ENCODE measurements around the gene TSC22D4. TPM values are rescaled to one million over a fixed set of nuclear protein-coding genes. Genes with fewer than 3 reads are reported as not detected.

The TSC22D4 gene
- total and polyA plus RNA-seq, 9 of the 15 experiments (the other 6 are each of a cell fraction or from before 2014, with no cell fraction given), result 0.37 to 107 (median 28.7) TPM

DNA sequence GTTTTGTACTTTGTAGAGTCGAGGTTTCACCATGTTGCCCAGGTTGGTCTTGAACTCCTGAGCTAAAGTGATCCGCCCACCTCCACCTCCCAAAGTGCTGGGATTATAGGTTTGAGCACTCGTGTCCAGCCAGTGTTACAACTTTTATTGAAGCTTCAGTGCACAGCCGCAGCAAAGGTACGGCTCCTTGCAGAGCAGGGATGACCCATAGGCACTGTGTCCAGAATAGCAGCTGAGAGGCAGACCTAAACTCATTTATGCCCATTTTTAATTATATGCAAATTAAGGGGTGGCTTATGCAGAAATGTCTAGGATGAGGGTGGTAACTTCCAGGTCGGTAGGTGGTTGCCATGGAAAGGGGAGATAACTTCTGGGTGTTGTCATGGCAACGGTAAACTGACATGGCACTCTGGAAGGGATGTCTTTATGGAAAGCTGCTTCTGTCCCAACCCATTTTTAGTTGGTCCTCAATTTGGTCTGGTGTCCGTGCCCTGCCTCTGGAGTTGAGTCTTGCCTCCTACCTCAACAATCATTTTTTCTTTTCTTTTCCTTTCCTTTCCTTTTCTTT, 27.4 kb upstream of the TSC22D4 start (continued):
- TF ChIP-seq FOXM1 (IDR thresholded peaks at IDR 0.05; ENCODE audit: low read depth) (no peak), FOXM1 (CRISPR knock-in tag; IDR thresholded peaks at IDR 0.05; ENCODE audit: low read depth) (no peak), NR2C1 (IDR thresholded peaks at IDR 0.05) (peak; percentile 66; the same call in 1 of the 2 replicates), NR2C1 (tag; IDR thresholded peaks at IDR 0.05) (no peak), ZNF436 (CRISPR knock-in tag; IDR thresholded peaks at IDR 0.05) (no peak), POLR2B (IDR thresholded peaks at IDR 0.05; ENCODE audit: low read depth, partially characterized antibody) (no peak), MYNN (IDR thresholded peaks at IDR 0.05) (peak; percentile 97), MYNN (CRISPR knock-in tag; IDR thresholded peaks at IDR 0.05) (no peak), ZNF347 (CRISPR knock-in tag; IDR thresholded peaks at IDR 0.05; ENCODE audit: low read depth) (no peak), CREB1 (IDR thresholded peaks at IDR 0.05) (no peak), CREB1 (CRISPR knock-in tag; IDR thresholded peaks at IDR 0.05) (no peak), NFE2 (IDR thresholded peaks at IDR 0.05; ENCODE audit: low read depth) (peak; percentile 23; the same call in 1 of the 2 replicates), HNRNPL (IDR thresholded peaks at IDR 0.05; ENCODE audit: low read depth, low read length) (0 out of 2 replicates have a peak, but pooled peaks have one; percentile 22), MXI1 (IDR thresholded peaks at IDR 0.05; ENCODE audit: low read depth, low read length) (peak; percentile 99), TRIM28 (IDR thresholded peaks at IDR 0.05) (no peak), SUPT5H (IDR thresholded peaks at IDR 0.05) (no peak), ZNF507 (tag; conservative IDR thresholded peaks at IDR 0.05) (no peak), GATAD2B (IDR thresholded peaks at IDR 0.05; ENCODE audit: borderline replicate concordance) (no peak), HOXB6 (CRISPR knock-in tag; IDR thresholded peaks at IDR 0.05; ENCODE audit: borderline replicate concordance) (no peak), NUFIP1 (IDR thresholded peaks at IDR 0.05; ENCODE audit: partially characterized antibody) (no peak), ZNF740 (CRISPR knock-in tag; IDR thresholded peaks at IDR 0.05) (no peak), ZNF740 (tag; IDR thresholded peaks at IDR 0.05) (no peak), ZBTB40 (IDR thresholded peaks at IDR 0.05) (peak; percentile 52; the same call in 1 of the 2 replicates), ZBTB40 (CRISPR knock-in tag; IDR thresholded peaks at IDR 0.05) (no peak)

All from K562 (cell line).